Brain microvascular endothelial cell (primary cell): Measurements from ENCODE around the gene PPP1R26.
"Not testable (repeated sequence)": the region's sequence is repeated elsewhere in the genome, so short reads cannot be mapped to it uniquely, and the experiment has no call there.

Source experiments
- DNase-seq: peaks from one replicate; pipeline ENCODE4 v3.0.0-alpha.2; 2020
- H3K27ac ChIP-seq: fragments of 250-450 bp; sonication (Bioruptor Pico); 2 replicates; pipeline ENCODE4 v1.5.1; 2020; ENCODE audit warnings: mild to moderate bottlenecking, moderate library complexity
- H3K27me3 ChIP-seq: fragments of 250-450 bp; sonication (Bioruptor Pico); replicated peaks from 2 replicates; pipeline ENCODE4 v1.5.1; 2020; ENCODE audit warnings: mild to moderate bottlenecking
- H3K36me3 ChIP-seq: fragments of 250-450 bp; sonication (Bioruptor Pico); replicated peaks from 2 replicates; pipeline ENCODE4 v1.5.1; 2020; ENCODE audit warnings: mild to moderate bottlenecking
- H3K4me3 ChIP-seq: 2 replicates; pipeline ENCODE4 v1.5.1; 2011; ENCODE audit warnings: low read depth, mild to moderate bottlenecking, control low read depth, low read length, moderate library complexity
- in situ Hi-C: cut with HindIII; loops from 2 replicates; pipeline ENCODE4 v1.10.0; 2017; ENCODE audit warnings: low sequenced_read_pairs, low pct_ligation_motif_present
- TF ChIP-seq, protein P1 (sequence below): IDR thresholded peaks from 2 replicates; pipeline ENCODE4 v1.5.1; 2011; ENCODE audit warnings: low read depth, mild to moderate bottlenecking, moderate library complexity, low read length, control low read depth, inconsistent platforms; ENCODE audit errors: missing control alignments

Gene PPP1R26

DNA sequence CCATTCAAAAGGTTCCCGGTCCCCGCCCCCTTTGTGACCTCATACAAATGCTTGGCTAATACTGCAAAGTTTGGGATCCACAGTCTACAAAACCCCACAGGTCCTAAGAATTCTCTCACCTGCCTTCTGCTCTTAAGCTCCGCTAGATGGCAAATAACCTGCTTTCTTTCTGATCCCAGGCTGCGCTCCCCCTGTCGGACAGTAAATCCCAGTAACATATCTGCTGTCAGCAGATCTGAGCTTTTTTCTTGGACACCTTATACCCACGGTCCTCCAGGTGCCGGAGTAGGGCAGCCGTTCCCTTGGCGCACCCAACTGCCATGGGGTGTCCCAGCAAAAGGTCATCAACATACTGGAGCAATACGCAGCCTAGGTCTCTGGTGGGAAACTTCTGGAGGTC is 39.0 kb upstream of the PPP1R26 start:
- Histone ChIP-seq H3K27ac (no peak overlapping the region), H3K27me3 (no peaks in the 10 kb centered on the region), H3K36me3 (no peaks in the 10 kb centered on the region), H3K4me3 (no peak overlapping the region)
- TF ChIP-seq, protein P1, sequence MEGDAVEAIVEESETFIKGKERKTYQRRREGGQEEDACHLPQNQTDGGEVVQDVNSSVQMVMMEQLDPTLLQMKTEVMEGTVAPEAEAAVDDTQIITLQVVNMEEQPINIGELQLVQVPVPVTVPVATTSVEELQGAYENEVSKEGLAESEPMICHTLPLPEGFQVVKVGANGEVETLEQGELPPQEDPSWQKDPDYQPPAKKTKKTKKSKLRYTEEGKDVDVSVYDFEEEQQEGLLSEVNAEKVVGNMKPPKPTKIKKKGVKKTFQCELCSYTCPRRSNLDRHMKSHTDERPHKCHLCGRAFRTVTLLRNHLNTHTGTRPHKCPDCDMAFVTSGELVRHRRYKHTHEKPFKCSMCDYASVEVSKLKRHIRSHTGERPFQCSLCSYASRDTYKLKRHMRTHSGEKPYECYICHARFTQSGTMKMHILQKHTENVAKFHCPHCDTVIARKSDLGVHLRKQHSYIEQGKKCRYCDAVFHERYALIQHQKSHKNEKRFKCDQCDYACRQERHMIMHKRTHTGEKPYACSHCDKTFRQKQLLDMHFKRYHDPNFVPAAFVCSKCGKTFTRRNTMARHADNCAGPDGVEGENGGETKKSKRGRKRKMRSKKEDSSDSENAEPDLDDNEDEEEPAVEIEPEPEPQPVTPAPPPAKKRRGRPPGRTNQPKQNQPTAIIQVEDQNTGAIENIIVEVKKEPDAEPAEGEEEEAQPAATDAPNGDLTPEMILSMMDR = no peak
- no peak for DNase-seq
- in situ Hi-C loops = no loop called here

DNA sequence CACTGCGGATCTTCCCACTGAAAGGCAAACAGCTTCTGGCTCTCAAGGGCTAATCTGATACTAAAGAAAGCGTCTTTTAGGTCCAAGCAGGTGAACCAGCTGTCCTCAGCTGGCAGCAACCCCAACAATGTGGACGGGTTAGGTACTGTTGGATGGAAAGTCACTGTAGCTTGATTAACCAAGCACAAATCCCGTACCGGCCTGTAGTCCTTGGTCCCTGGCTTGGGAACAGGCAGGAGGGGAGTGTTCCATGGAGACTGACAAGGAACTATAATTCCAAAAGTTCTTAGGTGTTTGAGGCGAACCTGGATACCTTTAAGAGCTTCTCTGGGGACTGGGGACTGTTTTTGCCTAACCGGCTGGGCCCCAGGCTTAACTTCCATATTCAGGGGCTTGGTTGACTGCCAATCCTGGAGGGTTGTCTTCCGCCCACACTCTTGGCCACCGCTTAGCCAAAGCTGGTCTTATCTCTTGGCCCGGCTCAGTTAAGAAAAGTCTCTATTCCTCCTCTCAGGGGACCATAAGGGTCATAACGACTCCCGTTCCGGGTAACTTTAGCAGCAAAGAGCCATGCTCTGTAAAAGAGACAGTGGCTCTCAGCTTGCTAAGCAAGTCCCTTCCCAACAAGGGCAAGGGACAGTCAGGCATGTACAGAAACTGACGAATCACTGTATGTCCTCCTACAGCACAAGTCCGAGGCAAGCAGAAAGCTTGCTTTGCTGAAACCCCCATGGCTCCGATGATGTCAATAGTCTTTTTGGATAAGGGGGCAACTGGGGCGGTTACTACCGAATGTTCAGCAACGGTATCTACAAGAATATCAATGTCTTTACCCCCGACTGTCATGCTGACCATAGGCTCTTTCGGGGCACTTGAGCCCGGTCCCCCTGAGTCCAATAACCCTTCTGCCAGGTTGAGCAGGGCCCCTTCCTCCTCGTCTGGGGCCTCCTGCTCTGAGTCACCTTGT is 38.2 kb upstream of the PPP1R26 start:
- in situ Hi-C loops, H3K27ac ChIP-seq, H3K4me3 ChIP-seq, H3K27me3 ChIP-seq, H3K36me3 ChIP-seq: not testable (repeated sequence)
- DNase-seq = peak; percentile 31

DNA sequence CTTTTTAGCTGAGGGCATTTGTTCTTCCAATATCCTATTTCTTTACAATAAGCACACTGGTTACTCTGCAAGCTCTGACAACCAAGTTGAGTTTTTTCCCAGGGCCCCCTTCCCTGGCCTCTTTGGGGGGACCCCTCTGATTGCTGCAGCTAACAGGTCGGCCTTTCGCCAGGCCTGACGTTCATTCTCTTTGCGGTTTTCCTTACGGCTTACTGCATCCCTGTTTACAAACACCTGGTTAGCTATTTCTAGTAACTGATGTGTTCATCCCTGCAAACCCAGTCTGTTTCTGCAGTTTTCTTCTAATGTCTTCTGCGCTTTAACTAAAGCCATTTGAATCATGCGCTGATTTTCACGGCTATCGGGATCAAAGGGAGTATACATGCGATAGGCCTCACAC is 37.5 kb upstream of the PPP1R26 start:
- H3K27ac ChIP-seq = no peak overlapping the region
- no peak overlapping the region for H3K4me3 ChIP-seq
- TF ChIP-seq, protein P1 = no peak
- in situ Hi-C loops = no loop called here
- no peaks in the 10 kb centered on the region for H3K36me3 ChIP-seq
- DNase-seq = no peak
- H3K27me3 ChIP-seq = no peaks in the 10 kb centered on the region

DNA sequence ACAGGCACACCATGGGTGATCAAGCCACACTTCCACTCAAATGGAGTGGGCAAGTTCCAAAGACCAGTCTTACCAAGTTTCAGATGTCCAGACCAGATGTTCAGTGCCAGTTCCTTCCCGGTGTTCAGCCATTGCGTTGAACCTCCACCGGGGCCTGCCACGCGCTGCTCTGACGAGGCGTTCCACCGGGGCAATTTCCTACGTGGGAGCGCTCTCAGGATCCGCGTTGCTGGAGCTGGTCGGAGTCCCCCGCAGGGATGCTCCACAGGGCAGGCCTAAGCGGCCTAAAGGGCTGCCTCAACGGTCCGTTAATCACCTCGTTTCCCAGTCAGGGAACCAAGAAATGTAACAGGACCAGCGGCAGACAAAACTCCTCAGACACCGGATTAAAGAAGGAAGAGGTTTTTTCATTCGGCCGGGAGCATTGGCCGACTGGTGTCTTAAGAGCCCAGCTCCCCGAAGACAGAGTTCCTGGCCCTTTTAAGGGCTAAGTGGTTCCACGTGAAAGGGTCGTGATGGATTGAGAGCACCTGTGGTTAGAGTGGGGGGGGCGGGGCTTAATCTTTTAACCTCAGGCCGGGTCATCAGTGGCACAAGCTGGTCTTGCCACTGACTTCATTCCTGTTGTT is 35.7 kb upstream of the PPP1R26 start:
- H3K27me3 ChIP-seq = no peaks in the 10 kb centered on the region
- H3K27ac ChIP-seq = no peak overlapping the region
- in situ Hi-C loops = no loop called here
- H3K4me3 ChIP-seq = no peak overlapping the region
- DNase-seq = no peak
- no peaks in the 10 kb centered on the region for H3K36me3 ChIP-seq
- TF ChIP-seq, protein P1 = no peak

DNA sequence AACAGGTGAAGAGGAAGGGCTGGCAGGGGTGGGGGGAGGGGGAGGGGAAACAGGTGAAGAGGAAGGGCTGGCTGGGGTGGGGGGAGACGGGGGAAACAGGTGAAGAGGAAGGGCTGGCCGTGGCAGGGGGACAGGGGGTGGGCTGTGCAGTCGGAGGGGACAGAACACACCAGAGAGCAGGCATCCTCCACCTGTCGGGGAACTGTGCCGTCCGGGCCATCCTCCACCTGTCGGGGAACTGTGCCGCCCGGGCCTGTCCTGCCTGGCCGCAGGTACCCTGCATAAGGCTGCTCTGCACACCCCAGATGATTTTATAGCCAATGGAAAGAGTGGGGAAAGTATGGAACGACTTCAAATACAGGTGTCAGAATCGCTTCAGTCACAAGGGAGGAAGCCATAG is 32.5 kb upstream of the PPP1R26 start:
- TF ChIP-seq, protein P1 = no peak
- H3K4me3 ChIP-seq = no peak overlapping the region
- H3K36me3 ChIP-seq = no peaks in the 10 kb centered on the region
- DNase-seq = no peak
- no peak overlapping the region for H3K27ac ChIP-seq
- no peaks in the 10 kb centered on the region for H3K27me3 ChIP-seq
- in situ Hi-C loops = no loop called here

DNA sequence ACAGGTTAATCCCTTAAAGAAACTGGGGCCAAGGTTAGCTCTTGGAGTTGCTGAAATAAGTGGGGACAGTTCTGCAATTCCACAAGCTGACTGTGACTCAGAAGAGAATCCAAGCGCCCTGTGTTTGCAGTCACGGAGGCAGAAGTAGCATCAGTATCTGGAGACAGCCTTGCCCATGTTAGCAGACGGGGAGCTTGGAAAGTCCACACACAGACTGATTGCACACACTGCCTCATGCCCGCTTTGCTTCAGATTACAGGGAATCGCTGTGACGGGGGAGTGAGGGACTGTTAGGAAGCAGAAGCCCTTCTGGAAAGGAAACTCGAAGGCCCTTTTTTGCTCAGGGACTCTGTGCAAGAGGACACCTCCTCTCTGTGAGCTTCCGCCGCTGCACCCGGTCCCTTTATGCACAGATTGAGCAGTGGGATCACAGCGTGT is 30.9 kb upstream of the PPP1R26 start:
- Histone ChIP-seq H3K27ac (no peak overlapping the region), H3K27me3 (no peaks in the 10 kb centered on the region), H3K4me3 (no peak overlapping the region), H3K36me3 (no peaks in the 10 kb centered on the region)
- in situ Hi-C loops = no loop called here
- TF ChIP-seq, protein P1 = no peak
- no peak for DNase-seq

DNA sequence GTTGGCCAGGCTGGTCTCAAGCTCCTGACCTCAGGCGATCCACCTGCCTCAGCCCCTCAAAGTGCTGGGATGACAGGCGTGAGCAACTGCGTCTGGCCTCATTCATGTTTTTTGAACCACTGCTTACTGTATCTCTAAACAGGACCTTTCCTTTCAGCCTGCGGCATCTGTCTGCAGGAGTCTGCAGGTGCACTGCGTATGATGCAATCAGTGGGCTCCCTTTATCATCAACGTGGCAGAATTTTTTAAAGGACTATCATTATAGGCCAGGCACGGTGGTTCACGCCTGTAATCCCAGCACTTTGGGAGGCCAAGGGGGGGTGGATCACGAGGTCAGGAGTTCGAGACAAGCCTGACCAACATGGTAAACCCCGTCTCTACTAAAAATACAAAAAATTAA is 30.1 kb upstream of the PPP1R26 start:
- H3K27me3 ChIP-seq, DNase-seq, H3K4me3 ChIP-seq, H3K27ac ChIP-seq, H3K36me3 ChIP-seq, in situ Hi-C loops: not testable (repeated sequence)
